ENCODE measurements around the gene IL17RA.

Gene IL17RA

DNA sequence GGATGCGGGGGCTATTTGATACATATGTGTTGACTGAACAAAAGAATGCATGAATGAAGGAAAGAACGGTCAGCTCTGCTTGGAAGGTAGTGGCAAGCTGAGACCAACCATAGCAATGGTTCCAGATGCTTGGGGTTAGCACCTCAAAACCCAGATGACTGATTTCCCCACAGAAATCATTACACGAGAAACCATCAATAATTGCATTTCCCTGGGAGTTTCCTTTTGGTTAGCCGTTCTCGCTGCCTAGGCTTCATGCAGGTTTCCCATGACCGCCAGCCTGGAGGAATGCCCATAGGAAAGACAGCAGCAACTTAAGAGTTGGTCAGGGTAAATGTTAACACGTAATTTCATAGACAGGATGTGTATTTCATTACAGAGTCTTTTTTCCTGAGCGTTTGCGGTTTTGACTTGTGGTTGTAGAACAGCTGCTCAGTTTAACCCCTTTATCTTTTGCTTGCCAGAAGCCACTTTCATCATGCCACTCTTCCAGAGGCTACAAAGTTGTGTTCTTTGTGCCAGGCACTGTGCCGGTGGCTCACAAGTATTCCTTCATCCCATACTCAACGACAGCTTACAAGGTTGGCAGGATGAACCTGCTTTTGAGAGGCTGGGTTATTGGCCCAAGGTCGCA, 2.8 kb downstream of the IL17RA start:
- ChIA-PET POLR2A (no interaction called here), CTCF (interaction anchor here (0.6 to 2.6 kb wide), 5 partner anchors 8 to 570 kb away, joined by 3 to 8 read pairs (median 4); no protein-coding TSS in a partner anchor)
- TF ChIP-seq ZNF707 (tag by site-specific recombination; IDR thresholded peaks at IDR 0.05) (no peak), ZNF266 (tag by site-specific recombination; IDR thresholded peaks at IDR 0.05; ENCODE audit: low read depth) (no peak)
- no peak overlapping the region for H3K4me3 ChIP-seq (ENCODE audit: low read depth, low read length)
- H3K4me1 ChIP-seq (ENCODE audit: control insufficient read depth, insufficient read depth, low read length): no peaks in the 10 kb centered on the region; the same call in 1 of the 2 replicates
- H3K36me3 ChIP-seq (ENCODE audit: control insufficient read depth in 2 of 2, insufficient read depth in 1 of 2, low read length in 2 of 2): no peaks in the 10 kb centered on the region
- no peaks in the 10 kb centered on the region for H3K9me3 ChIP-seq (ENCODE audit: control insufficient read depth, insufficient read depth, low read depth, low read length)
- H3K27ac ChIP-seq (ENCODE audit: extremely low read depth, low read depth, low read length): no peak overlapping the region

DNA sequence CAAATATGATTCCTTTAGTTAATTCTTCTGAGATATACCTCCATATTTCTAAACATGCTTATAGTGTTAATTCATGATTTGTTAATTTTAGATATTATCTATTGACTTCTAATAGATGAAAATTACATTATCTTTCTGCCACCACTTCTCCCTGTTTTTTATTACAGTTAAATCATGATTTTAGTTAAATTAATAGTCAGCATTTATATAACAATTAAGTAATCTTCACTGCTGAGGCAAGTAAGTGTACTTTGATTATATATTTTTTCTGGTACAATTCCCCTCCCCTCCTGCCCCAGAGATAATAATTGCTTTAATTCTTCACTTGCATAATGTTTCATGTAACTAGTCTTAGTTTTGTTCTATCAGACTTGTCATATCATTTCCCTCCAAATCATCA, 5.8 kb downstream of the IL17RA start:
- TF ChIP-seq ZNF23 (tag by site-specific recombination; IDR thresholded peaks at IDR 0.05; ENCODE audit: borderline replicate concordance) (no peak), BCL11B (tag by site-specific recombination; IDR thresholded peaks at IDR 0.05; ENCODE audit: low read depth) (no peak), YY1 (tag by site-specific recombination; IDR thresholded peaks at IDR 0.05) (no peak), GLI4 (tag by site-specific recombination; IDR thresholded peaks at IDR 0.05) (no peak), ZNF548 (tag by site-specific recombination; IDR thresholded peaks at IDR 0.05) (no peak), ZNF670 (tag by site-specific recombination; IDR thresholded peaks at IDR 0.05; ENCODE audit: low read depth) (no peak), ZNF132 (tag by site-specific recombination; IDR thresholded peaks at IDR 0.05; ENCODE audit: borderline replicate concordance) (no peak), ZNF658 (tag by site-specific recombination; IDR thresholded peaks at IDR 0.05) (no peak), ZNF10 (tag by site-specific recombination; IDR thresholded peaks at IDR 0.05) (no peak), ZNF785 (tag by site-specific recombination; IDR thresholded peaks at IDR 0.05) (no peak)
- TF ChIP-seq, protein P1, sequence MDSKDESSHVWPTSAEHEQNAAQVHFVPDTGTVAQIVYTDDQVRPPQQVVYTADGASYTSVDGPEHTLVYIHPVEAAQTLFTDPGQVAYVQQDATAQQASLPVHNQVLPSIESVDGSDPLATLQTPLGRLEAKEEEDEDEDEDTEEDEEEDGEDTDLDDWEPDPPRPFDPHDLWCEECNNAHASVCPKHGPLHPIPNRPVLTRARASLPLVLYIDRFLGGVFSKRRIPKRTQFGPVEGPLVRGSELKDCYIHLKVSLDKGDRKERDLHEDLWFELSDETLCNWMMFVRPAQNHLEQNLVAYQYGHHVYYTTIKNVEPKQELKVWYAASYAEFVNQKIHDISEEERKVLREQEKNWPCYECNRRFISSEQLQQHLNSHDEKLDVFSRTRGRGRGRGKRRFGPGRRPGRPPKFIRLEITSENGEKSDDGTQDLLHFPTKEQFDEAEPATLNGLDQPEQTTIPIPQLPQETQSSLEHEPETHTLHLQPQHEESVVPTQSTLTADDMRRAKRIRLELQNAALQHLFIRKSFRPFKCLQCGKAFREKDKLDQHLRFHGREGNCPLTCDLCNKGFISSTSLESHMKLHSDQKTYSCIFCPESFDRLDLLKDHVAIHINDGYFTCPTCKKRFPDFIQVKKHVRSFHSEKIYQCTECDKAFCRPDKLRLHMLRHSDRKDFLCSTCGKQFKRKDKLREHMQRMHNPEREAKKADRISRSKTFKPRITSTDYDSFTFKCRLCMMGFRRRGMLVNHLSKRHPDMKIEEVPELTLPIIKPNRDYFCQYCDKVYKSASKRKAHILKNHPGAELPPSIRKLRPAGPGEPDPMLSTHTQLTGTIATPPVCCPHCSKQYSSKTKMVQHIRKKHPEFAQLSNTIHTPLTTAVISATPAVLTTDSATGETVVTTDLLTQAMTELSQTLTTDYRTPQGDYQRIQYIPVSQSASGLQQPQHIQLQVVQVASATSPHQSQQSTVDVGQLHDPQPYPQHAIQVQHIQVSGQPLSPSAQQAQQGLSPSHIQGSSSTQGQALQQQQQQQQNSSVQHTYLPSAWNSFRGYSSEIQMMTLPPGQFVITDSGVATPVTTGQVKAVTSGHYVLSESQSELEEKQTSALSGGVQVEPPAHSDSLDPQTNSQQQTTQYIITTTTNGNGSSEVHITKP (tag by site-specific recombination; IDR thresholded peaks at IDR 0.05): no peak
- ChIA-PET POLR2A (no interaction called here), CTCF (interaction anchor here (0.6 kb wide), 1 partner anchor 12 kb away, joined by 4 read pairs; no protein-coding TSS in a partner anchor)
- H3K9me3 ChIP-seq (ENCODE audit: control insufficient read depth, insufficient read depth, low read depth, low read length): no peaks in the 10 kb centered on the region
- H3K4me1 ChIP-seq (ENCODE audit: control insufficient read depth, insufficient read depth, low read length): no peaks in the 10 kb centered on the region; the same call in 1 of the 2 replicates
- H3K27ac ChIP-seq (ENCODE audit: extremely low read depth, low read depth, low read length): no peak overlapping the region
- H3K4me3 ChIP-seq (ENCODE audit: low read depth, low read length): no peak overlapping the region
- no peaks in the 10 kb centered on the region for H3K36me3 ChIP-seq (ENCODE audit: control insufficient read depth in 2 of 2, insufficient read depth in 1 of 2, low read length in 2 of 2)

DNA sequence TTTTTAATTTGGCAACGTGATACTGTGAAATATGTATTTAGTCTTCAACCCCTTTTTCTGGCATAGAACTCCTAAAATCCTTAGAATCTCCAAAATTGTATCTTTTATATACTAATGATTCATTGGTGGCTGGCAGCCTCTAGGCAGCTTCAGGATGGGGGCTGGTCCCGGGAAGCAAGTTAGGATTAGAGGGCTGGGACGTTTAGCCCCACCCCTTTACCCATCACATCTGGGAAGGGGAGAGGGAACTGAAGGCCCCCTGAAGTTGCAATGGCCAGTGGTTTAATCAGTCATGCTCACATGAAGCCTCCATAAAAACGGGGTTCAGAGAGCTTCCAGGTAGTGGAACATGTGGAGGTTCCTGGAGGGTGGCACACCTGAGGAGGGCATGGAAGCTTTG, 7.1 kb downstream of the IL17RA start:
- ChIA-PET CTCF (interaction anchor here (0.6 kb wide), 1 partner anchor 94 kb away, joined by 3 read pairs; no protein-coding TSS in a partner anchor), POLR2A (no interaction called here)
- Histone ChIP-seq H3K36me3 (ENCODE audit: control insufficient read depth in 2 of 2, insufficient read depth in 1 of 2, low read length in 2 of 2) (no peaks in the 10 kb centered on the region), H3K9me3 (ENCODE audit: control insufficient read depth, insufficient read depth, low read depth, low read length) (no peaks in the 10 kb centered on the region), H3K4me1 (ENCODE audit: control insufficient read depth, insufficient read depth, low read length) (no peaks in the 10 kb centered on the region), H3K4me3 (ENCODE audit: low read depth, low read length) (no peak overlapping the region), H3K27ac (ENCODE audit: extremely low read depth, low read depth, low read length) (no peak overlapping the region)
- TF ChIP-seq ZNF335 (tag by site-specific recombination; conservative IDR thresholded peaks at IDR 0.05) (peak; percentile 45; the same call in 1 of the 2 replicates), ZEB2 (tag by site-specific recombination; IDR thresholded peaks at IDR 0.05) (no peak)

DNA sequence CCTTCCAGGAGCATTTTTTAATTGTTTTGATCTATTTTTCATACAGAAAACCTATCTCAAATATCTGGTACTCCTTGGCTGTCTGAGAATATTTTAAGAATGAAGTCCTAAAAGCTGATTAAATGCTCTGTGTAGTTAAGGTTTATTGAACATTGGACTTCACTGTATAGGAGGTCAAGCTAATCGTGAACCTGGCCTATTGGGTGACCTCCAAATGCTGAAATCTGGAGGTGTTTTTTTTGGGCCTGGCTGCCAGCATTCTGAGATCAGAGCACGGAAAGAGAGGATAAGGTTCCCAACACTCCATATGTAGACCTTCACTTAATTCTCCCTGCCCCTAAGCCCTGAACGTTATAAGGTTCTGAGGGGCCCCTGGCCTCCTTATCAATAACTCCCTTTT, 8.3 kb downstream of the IL17RA start:
- TF ChIP-seq MEIS1 (CRISPR knock-in tag; IDR thresholded peaks at IDR 0.05; ENCODE audit: borderline replicate concordance): no peak
- TF ChIP-seq, protein P2, sequence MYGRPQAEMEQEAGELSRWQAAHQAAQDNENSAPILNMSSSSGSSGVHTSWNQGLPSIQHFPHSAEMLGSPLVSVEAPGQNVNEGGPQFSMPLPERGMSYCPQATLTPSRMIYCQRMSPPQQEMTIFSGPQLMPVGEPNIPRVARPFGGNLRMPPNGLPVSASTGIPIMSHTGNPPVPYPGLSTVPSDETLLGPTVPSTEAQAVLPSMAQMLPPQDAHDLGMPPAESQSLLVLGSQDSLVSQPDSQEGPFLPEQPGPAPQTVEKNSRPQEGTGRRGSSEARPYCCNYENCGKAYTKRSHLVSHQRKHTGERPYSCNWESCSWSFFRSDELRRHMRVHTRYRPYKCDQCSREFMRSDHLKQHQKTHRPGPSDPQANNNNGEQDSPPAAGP (tag by site-specific recombination; IDR thresholded peaks at IDR 0.05): no peak
- no peak for TF ChIP-seq SP7 (tag by site-specific recombination; IDR thresholded peaks at IDR 0.05)
- no peak for TF ChIP-seq ZNF747 (tag by site-specific recombination; IDR thresholded peaks at IDR 0.05)
- TF ChIP-seq, protein P3, sequence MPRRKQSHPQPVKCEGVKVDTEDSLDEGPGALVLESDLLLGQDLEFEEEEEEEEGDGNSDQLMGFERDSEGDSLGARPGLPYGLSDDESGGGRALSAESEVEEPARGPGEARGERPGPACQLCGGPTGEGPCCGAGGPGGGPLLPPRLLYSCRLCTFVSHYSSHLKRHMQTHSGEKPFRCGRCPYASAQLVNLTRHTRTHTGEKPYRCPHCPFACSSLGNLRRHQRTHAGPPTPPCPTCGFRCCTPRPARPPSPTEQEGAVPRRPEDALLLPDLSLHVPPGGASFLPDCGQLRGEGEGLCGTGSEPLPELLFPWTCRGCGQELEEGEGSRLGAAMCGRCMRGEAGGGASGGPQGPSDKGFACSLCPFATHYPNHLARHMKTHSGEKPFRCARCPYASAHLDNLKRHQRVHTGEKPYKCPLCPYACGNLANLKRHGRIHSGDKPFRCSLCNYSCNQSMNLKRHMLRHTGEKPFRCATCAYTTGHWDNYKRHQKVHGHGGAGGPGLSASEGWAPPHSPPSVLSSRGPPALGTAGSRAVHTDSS (tag by site-specific recombination; IDR thresholded peaks at IDR 0.05): no peak
- no peak for TF ChIP-seq SALL2 (tag by site-specific recombination; IDR thresholded peaks at IDR 0.05; ENCODE audit: borderline replicate concordance)
- TF ChIP-seq ZNF777 (tag by site-specific recombination; IDR thresholded peaks at IDR 0.05; ENCODE audit: borderline replicate concordance): no peak
- no peak for TF ChIP-seq KLF1 (tag by site-specific recombination; IDR thresholded peaks at IDR 0.05)
- POLR2A ChIA-PET: interaction anchor here (0.6 kb wide), 1 partner anchor 41 kb away, joined by 3 read pairs; no protein-coding TSS in a partner anchor
- Histone ChIP-seq H3K36me3 (ENCODE audit: control insufficient read depth in 2 of 2, insufficient read depth in 1 of 2, low read length in 2 of 2) (peaks cover 0 to 7% of the 10 kb centered on the region in 2 experiments; a peak in 1 of 3 replicates), H3K4me1 (ENCODE audit: control insufficient read depth, insufficient read depth, low read length) (no peaks in the 10 kb centered on the region), H3K9me3 (ENCODE audit: control insufficient read depth, insufficient read depth, low read depth, low read length) (no peaks in the 10 kb centered on the region), H3K27ac (ENCODE audit: extremely low read depth, low read depth, low read length) (no peak overlapping the region), H3K4me3 (ENCODE audit: low read depth, low read length) (no peak overlapping the region)
- CTCF ChIA-PET: interaction anchor here (0.7 to 0.9 kb wide), 2 partner anchors 25 to 78 kb away, joined by 3 to 4 read pairs; no protein-coding TSS in a partner anchor
